GM20000 (cell line): ENCODE data around the gene CIP2A.

ENCODE experiments used
- DNase-seq: peaks from one replicate; pipeline ENCODE4 v3.0.0; 2012; ENCODE audit warnings: low spot score
- CTCF ChIP-seq: IDR thresholded peaks from 2 replicates; pipeline ENCODE4 v1.5.1; 2012; ENCODE audit warnings: mild to moderate bottlenecking, control low read depth; ENCODE audit errors: extremely low read depth, missing control alignments

The CIP2A gene

DNA sequence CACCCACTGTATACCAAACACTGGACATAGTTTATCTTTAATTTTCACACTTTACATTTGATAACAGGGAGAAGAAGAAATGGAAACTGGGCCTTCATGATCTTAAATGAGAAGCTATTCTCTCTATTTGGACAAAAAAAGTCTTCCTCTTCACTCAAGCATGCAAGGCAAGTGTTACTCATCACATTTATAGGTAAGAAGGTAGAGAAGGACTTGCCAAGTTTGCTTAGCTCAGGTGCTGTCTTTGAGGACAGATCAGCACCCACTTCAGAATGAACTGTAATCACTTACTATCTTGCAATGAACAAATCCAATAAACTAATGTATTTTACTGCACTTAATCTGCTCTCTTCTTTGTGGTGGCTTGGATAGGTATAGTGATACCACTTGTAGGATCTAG, 77.7 kb downstream of the CIP2A start:
- DNase-seq = no peak
- no peak for TF ChIP-seq CTCF

DNA sequence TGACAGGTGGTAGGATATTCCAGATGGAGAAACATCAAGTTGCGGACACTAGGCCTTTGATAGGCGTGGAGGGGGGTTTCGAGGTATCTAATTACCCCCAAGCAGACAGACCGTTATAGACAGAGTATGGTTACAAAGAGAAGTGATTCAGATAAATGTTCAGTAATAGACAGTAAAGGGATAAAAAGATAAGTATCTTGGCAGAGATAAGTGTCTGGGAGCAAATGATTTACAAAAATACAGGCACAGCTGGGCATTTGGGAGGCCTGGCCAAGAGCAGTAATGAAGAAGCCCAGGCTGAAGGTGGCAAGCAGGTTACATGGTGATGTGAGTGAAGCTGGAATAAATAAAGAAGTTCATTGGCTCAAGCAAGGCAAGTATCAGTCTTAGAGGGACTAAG, 78.2 kb downstream of the CIP2A start:
- DNase-seq = no peak
- TF ChIP-seq CTCF = no peak

DNA sequence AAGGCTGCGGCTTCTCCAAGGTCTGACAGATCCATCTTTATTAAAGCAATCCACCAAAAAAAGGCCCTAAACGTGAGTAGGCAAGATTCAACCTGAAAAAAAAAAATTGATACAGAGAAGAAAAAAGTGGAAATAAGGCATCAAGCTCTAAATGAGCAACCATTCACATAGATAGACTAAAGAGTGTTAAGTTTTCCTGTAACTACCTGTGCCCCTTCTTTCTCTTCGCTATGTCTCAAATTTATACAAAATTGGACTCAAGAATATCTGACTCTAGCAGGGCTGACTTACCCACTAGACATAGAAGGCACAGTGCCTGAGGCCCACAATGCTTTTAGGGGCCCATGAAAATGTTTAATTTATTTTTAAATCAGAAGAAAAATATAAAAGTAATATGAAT, 78.7 kb downstream of the CIP2A start, which contains the start of gene MYH15:
Gene MYH15 (minus strand): TSS at position 101 of the 400 bp plus-strand sequence. CDS start 66 bp downstream, at position 35.
- TF ChIP-seq CTCF = no peak
- no peak for DNase-seq

- DNase-seq = no peak
- no peak for TF ChIP-seq CTCF
Observed at GRCh38 chr3:108509871-108510270, 79.4 kb downstream of the CIP2A start.

DNA sequence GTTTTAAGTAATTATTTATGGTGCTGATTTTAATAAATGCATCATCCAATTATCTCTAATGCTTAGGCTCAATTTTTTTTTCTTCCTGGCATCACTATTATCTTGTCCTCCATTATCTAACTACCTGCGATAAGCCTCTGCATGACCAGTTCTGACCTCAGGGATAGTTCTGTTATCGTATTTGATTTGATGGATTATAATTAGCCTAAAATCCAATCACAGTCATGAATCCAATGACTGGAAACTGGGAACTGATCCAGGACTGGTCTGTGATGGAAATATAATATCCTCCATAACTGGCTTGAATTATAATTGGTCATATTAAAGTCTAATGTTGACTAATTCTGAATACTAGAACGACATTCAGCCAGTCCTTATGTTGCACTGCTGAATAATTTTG, 80.0 kb downstream of the CIP2A start:
- no peak for DNase-seq
- TF ChIP-seq CTCF = no peak

DNA sequence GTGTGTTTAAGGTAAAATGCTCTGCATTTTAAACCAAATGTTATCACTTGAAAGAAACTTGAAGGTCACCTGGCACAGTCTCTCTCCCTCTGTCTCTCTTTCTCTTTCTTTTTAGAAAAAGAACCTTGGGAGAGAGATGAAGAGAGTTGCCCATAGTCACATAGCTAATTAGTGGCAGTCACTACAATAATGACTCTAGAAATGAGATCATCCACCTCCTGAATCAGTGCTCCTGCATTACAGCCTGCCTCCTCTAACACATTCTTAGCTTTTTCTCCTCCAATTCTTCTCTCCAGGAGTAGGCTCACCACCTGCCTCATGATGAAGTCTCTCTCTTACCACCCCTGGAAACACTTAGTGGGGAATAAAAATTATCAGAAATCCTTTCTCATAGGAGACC, 81.3 kb downstream of the CIP2A start:
- no peak for DNase-seq

DNA sequence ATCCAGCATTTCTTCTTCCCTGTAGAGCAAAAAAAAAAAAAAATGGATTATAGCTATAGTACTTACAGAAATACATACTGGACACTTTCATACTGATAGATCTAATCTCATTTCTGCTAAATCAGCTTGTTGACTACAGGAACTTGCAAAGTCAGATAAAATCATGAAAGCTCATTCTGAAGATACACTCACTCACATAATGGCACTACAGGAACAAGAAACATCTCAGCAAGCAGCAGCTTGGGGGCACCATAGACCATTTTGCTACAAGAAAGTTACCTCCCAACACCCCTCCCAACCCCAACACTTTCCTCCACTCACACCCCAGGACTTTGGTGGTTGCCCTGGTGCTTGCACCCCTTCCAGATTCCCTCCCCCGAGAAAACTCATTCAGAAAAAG, 83.4 kb downstream of the CIP2A start:
- no peak for TF ChIP-seq CTCF
- DNase-seq = peak; percentile 7

More for the DNA sequence above, 81.3 kb downstream of the CIP2A start:
- no peak for TF ChIP-seq CTCF
